ENCODE measurements around the gene TTL. TPM values are rescaled to one million over a fixed set of nuclear protein-coding genes. Genes with fewer than 3 reads are reported as not detected.

Gene TTL
- total RNA-seq, 1 donor from 2014 or later, result 126 TPM

GRCh38 chr2:112580084-112580483 lies 98.1 kb downstream of the TTL start:
- Mint-ChIP-seq H3K4me1 (ENCODE audit: low read depth, unreplicated experiment) (peaks cover 7% of the 10 kb centered on the region), H3K9me3 (ENCODE audit: unreplicated experiment) (peaks cover 6% of the 10 kb centered on the region), H3K4me3 (ENCODE audit: unreplicated experiment) (no peak overlapping the region), H3K27me3 (ENCODE audit: unreplicated experiment) (peaks cover 3% of the 10 kb centered on the region), H3K36me3 (ENCODE audit: unreplicated experiment) (no peaks in the 10 kb centered on the region), H3K27ac (ENCODE audit: unreplicated experiment) (no peak overlapping the region)
- TF ChIP-seq CTCF (IDR thresholded peaks at IDR 0.05; ENCODE audit: partially characterized antibody, unreplicated experiment), result no peak
- DNase-seq, result no peak

- DNase-seq, result no peak
- Mint-ChIP-seq H3K27ac (ENCODE audit: unreplicated experiment) (no peak overlapping the region), H3K27me3 (ENCODE audit: unreplicated experiment) (peaks cover 3% of the 10 kb centered on the region), H3K9me3 (ENCODE audit: unreplicated experiment) (peaks cover 14% of the 10 kb centered on the region), H3K4me1 (ENCODE audit: low read depth, unreplicated experiment) (peaks cover 12% of the 10 kb centered on the region), H3K4me3 (ENCODE audit: unreplicated experiment) (no peak overlapping the region), H3K36me3 (ENCODE audit: unreplicated experiment) (peaks cover 4% of the 10 kb centered on the region)
- TF ChIP-seq CTCF (IDR thresholded peaks at IDR 0.05; ENCODE audit: partially characterized antibody, unreplicated experiment), result peak; percentile 82
Measured at GRCh38 chr2:112582314-112582746, 100.4 kb downstream of the TTL start.

GRCh38 chr2:112583497-112584133 lies 101.7 kb downstream of the TTL start:
- Mint-ChIP-seq H3K4me3 (ENCODE audit: unreplicated experiment) (peak overlapping the region; percentile 96), H3K9me3 (ENCODE audit: unreplicated experiment) (peaks cover 14% of the 10 kb centered on the region), H3K27ac (ENCODE audit: unreplicated experiment) (peak overlapping the region; percentile 86), H3K27me3 (ENCODE audit: unreplicated experiment) (peaks cover 3% of the 10 kb centered on the region), H3K4me1 (ENCODE audit: low read depth, unreplicated experiment) (peaks cover 12% of the 10 kb centered on the region), H3K36me3 (ENCODE audit: unreplicated experiment) (peaks cover 4% of the 10 kb centered on the region)
- DNase-seq, result no peak
- TF ChIP-seq CTCF (IDR thresholded peaks at IDR 0.05; ENCODE audit: partially characterized antibody, unreplicated experiment), result no peak

GRCh38 chr2:112584134-112584890 lies 102.4 kb downstream of the TTL start, which contains the start of gene CHCHD5:
CHCHD5 (plus strand) TSS chr2:112584609; CDS start chr2:112584648, 39 bp downstream.
- peaks cover 14% of the 10 kb centered on the region for H3K9me3 Mint-ChIP-seq (ENCODE audit: unreplicated experiment)
- peaks cover 12% of the 10 kb centered on the region for H3K4me1 Mint-ChIP-seq (ENCODE audit: low read depth, unreplicated experiment)
- peak within 1 kb of the TSS; percentile 86 for H3K27ac Mint-ChIP-seq (ENCODE audit: unreplicated experiment)
- TF ChIP-seq CTCF (IDR thresholded peaks at IDR 0.05; ENCODE audit: partially characterized antibody, unreplicated experiment), result peak; percentile 50
- peaks cover 3% of the 10 kb centered on the region for H3K27me3 Mint-ChIP-seq (ENCODE audit: unreplicated experiment)
- H3K4me3 Mint-ChIP-seq (ENCODE audit: unreplicated experiment), result peak within 1 kb of the TSS; percentile 96
- peaks cover 4% of the 10 kb centered on the region for H3K36me3 Mint-ChIP-seq (ENCODE audit: unreplicated experiment)
- DNase-seq, result peak; percentile 90

- DNase-seq, result no peak
- no peak for TF ChIP-seq CTCF (IDR thresholded peaks at IDR 0.05; ENCODE audit: partially characterized antibody, unreplicated experiment)
- H3K36me3 Mint-ChIP-seq (ENCODE audit: unreplicated experiment), result peaks cover 4% of the 10 kb centered on the region
Measured at GRCh38 chr2:112584891-112585250, 102.9 kb downstream of the TTL start.

More at GRCh38 chr2:112584891-112585250, 102.9 kb downstream of the TTL start:
- peaks cover 12% of the 10 kb centered on the region for H3K4me1 Mint-ChIP-seq (ENCODE audit: low read depth, unreplicated experiment)
- peak overlapping the region; percentile 86 for H3K27ac Mint-ChIP-seq (ENCODE audit: unreplicated experiment)
- H3K9me3 Mint-ChIP-seq (ENCODE audit: unreplicated experiment), result peaks cover 14% of the 10 kb centered on the region
- H3K4me3 Mint-ChIP-seq (ENCODE audit: unreplicated experiment), result peak overlapping the region; percentile 96
- H3K27me3 Mint-ChIP-seq (ENCODE audit: unreplicated experiment), result peaks cover 3% of the 10 kb centered on the region
